Calu3 (cell line): ENCODE measurements around the gene SUGT1. TPM values are rescaled to one million over a fixed set of nuclear protein-coding genes. Genes with fewer than 3 reads are reported as not detected.

Source experiments
- BruUV-seq: library from RNA; stranded (reverse); fragments of 400-500 nt; replicated peaks from 2 replicates; lab custom pipeline; 2021; lab: Mats Ljungman, UMichigan
- CTCF ChIA-PET: fragments of 300-600 bp; sonication (Branson Sonifier 250); formaldehyde crosslinking; loops from one replicate; lab custom pipeline; 2022; ENCODE audit warnings: antibody characterized with exemption; lab: Charles Lee
- DNase-seq: peaks from one replicate; pipeline ENCODE4 v3.0.0; 2022
- H3K27ac Mint-ChIP-seq: one replicate; pipeline ENCODE4 v1.8.0; 2022; ENCODE audit warnings: mixed read lengths; ENCODE audit not compliant: unreplicated experiment
- H3K27me3 Mint-ChIP-seq: one replicate; pipeline ENCODE4 v1.8.0; 2022; ENCODE audit warnings: mixed read lengths; ENCODE audit not compliant: unreplicated experiment
- H3K36me3 Mint-ChIP-seq: one replicate; pipeline ENCODE4 v1.8.0; 2022; ENCODE audit warnings: mild to moderate bottlenecking, moderate library complexity, mixed read lengths; ENCODE audit not compliant: insufficient read depth, unreplicated experiment
- H3K4me1 Mint-ChIP-seq: one replicate; pipeline ENCODE4 v1.8.0; 2022; ENCODE audit warnings: mild to moderate bottlenecking, low read depth, mixed read lengths; ENCODE audit not compliant: unreplicated experiment
- H3K4me3 Mint-ChIP-seq: one replicate; pipeline ENCODE4 v1.8.0; 2022; ENCODE audit warnings: mild to moderate bottlenecking, low read depth, moderate library complexity, mixed read lengths; ENCODE audit not compliant: unreplicated experiment
- H3K9me3 Mint-ChIP-seq: one replicate; pipeline ENCODE4 v1.8.0; 2022; ENCODE audit warnings: low read depth, mixed read lengths; ENCODE audit not compliant: unreplicated experiment
- intact Hi-C: fragments of 100-400 bp; cut with micrococcal nuclease; formaldehyde crosslinking; loops from one replicate; pipeline ENCODE4 v1.10.0; 2022; ENCODE audit not compliant: unreplicated experiment
- total RNA-seq: library from RNA; stranded (reverse); gene quantifications from 2 replicates; pipeline ENCODE4 v1.2.3, GENCODE V29; 2022
- TF ChIP-seq, protein P1 (sequence below): fragments of 200-600 bp; IDR thresholded peaks from one replicate; pipeline ENCODE4 v1.8.0; 2022; ENCODE audit warnings: antibody characterized with exemption; ENCODE audit not compliant: unreplicated experiment

Gene SUGT1
- total RNA-seq, 1 experiment from 2014 or later = 58.4 TPM

DNA sequence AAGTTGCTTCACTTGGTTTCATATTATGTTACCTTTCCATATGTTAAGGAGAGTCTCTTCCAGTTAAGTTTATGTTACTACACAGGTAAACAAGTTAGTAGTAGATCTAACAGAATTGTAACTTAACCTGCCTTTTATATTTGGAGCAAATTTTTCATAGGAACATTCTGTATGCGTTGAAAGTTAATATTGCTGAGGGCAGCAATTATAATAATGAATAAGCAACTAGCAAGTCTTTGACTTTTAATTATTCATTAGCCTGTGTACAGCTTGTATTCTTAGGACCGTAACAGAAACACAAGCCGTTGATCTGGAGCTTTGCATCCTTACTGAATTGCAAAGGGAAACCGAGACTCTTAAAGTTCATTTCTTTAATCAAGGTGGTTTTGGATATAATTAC is 11.6 kb downstream of the SUGT1 start:
- H3K27me3 Mint-ChIP-seq = no peaks in the 10 kb centered on the region
- intact Hi-C loops = loop anchor here (2.0 kb wide), 1 partner anchor 305 kb away; no protein-coding TSS in a partner anchor
- H3K4me3 Mint-ChIP-seq = no peak overlapping the region
- BruUV-seq = no TSS peak
- no peaks in the 10 kb centered on the region for H3K4me1 Mint-ChIP-seq
- DNase-seq = no peak
- no peaks in the 10 kb centered on the region for H3K9me3 Mint-ChIP-seq
- peaks cover 23% of the 10 kb centered on the region for H3K36me3 Mint-ChIP-seq
- CTCF ChIA-PET = interaction anchor here (1.3 to 2.1 kb wide), 3 partner anchors 11 to 304 kb away, joined by 6 to 28 read pairs (median 20); no protein-coding TSS in a partner anchor
- H3K27ac Mint-ChIP-seq = no peak overlapping the region
- TF ChIP-seq, protein P1, sequence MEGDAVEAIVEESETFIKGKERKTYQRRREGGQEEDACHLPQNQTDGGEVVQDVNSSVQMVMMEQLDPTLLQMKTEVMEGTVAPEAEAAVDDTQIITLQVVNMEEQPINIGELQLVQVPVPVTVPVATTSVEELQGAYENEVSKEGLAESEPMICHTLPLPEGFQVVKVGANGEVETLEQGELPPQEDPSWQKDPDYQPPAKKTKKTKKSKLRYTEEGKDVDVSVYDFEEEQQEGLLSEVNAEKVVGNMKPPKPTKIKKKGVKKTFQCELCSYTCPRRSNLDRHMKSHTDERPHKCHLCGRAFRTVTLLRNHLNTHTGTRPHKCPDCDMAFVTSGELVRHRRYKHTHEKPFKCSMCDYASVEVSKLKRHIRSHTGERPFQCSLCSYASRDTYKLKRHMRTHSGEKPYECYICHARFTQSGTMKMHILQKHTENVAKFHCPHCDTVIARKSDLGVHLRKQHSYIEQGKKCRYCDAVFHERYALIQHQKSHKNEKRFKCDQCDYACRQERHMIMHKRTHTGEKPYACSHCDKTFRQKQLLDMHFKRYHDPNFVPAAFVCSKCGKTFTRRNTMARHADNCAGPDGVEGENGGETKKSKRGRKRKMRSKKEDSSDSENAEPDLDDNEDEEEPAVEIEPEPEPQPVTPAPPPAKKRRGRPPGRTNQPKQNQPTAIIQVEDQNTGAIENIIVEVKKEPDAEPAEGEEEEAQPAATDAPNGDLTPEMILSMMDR = no peak

DNA sequence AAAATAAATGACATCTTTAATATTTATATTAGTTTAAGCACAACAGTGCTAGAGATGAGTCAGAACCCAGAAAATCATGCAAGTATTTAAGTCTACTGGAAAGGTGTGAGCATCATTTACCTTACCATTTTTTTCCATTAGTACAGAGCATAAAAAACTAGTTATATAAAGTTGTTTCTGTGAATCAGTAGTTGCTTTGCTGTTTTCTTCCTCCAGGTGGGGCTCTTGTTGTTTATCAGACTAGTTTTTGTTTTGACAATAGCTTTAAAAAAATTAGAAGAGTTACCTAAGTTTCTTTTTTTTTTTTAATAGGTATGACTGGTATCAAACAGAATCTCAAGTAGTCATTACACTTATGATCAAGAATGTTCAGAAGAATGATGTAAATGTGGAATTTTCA is 12.7 kb downstream of the SUGT1 start:
- DNase-seq = no peak
- Mint-ChIP-seq H3K36me3 (peaks cover 15% of the 10 kb centered on the region), H3K4me3 (no peak overlapping the region), H3K9me3 (no peaks in the 10 kb centered on the region), H3K27me3 (no peaks in the 10 kb centered on the region), H3K4me1 (no peaks in the 10 kb centered on the region), H3K27ac (no peak overlapping the region)
- CTCF ChIA-PET = interaction anchor here (1.3 to 2.1 kb wide), 4 partner anchors 12 to 486 kb away, joined by 5 to 28 read pairs (median 13); no protein-coding TSS in a partner anchor
- BruUV-seq = no TSS peak
- TF ChIP-seq, protein P1 = peak; percentile 8
- intact Hi-C loops = loop anchor here (1.0 to 2.0 kb wide), 2 partner anchors 144 to 303 kb away; no protein-coding TSS in a partner anchor

GRCh38 chr13:52669677-52670076 is 17.0 kb downstream of the SUGT1 start:
- Mint-ChIP-seq H3K27me3 (no peaks in the 10 kb centered on the region), H3K4me3 (no peak overlapping the region), H3K27ac (no peak overlapping the region), H3K9me3 (no peaks in the 10 kb centered on the region), H3K36me3 (peaks cover 10% of the 10 kb centered on the region), H3K4me1 (no peaks in the 10 kb centered on the region)
- intact Hi-C loops = no loop called here
- BruUV-seq = no TSS peak
- no peak for DNase-seq
- TF ChIP-seq, protein P1 = no peak
- CTCF ChIA-PET = no interaction called here

DNA sequence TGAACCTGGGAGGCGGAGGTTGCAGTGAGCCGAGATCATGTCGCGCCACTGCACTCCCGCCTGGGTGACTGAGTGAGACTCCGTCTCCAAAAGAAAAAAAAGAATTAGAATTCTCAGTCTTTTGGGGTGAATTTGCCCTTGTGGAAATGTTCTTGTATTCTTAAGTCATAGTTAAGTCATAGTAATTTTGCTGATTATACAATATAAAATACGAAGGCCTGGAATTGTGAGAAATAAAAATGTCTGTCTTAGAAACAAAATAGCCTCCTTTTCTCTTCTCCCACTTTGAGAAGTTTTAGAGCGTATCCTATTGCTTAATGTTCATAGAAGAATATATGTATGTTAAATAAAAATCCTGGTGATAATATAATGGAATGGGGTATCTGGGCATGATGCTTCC is 18.1 kb downstream of the SUGT1 start:
- peaks cover 11% of the 10 kb centered on the region for H3K36me3 Mint-ChIP-seq
- H3K27me3 Mint-ChIP-seq = no peaks in the 10 kb centered on the region
- no peak overlapping the region for H3K4me3 Mint-ChIP-seq
- intact Hi-C loops = no loop called here
- H3K4me1 Mint-ChIP-seq = no peaks in the 10 kb centered on the region
- TF ChIP-seq, protein P1 = no peak
- BruUV-seq = no TSS peak
- H3K27ac Mint-ChIP-seq = no peak overlapping the region
- DNase-seq = no peak
- CTCF ChIA-PET = no interaction called here
- H3K9me3 Mint-ChIP-seq = no peaks in the 10 kb centered on the region
